Lower leg skin (tissue), 4 donors: ENCODE data around the gene NEO1. TPM values are rescaled to one million over a fixed set of nuclear protein-coding genes. Genes with fewer than 3 reads are reported as not detected.

Experiments used
- DNase-seq, 2 donors: peaks; one replicate each; pipeline ENCODE4 v3.0.0-alpha.2; 2019; ENCODE audit warnings: low spot score in 2 of 2
- H3K4me3 ChIP-seq: fragments of 200-600 bp; sonication (generic); 2 replicates; pipeline ENCODE4 v1.5.1; 2017; ENCODE audit warnings: mild to moderate bottlenecking, low read depth; ENCODE audit not compliant: poor library complexity, severe bottlenecking
- CTCF ChIP-seq, 3 donors: fragments of 450-650 bp; IDR thresholded peaks; one replicate each; pipeline ENCODE4 v1.5.1; 2016; ENCODE audit warnings: antibody characterized with exemption in 3 of 3, mild to moderate bottlenecking in 3 of 3, moderate library complexity in 2 of 3
- POLR2A ChIP-seq, 2 donors: fragments of 450-650 bp; IDR thresholded peaks; one replicate each; pipeline ENCODE4 v1.6.1; 2016 to 2017; ENCODE audit warnings: antibody characterized with exemption in 2 of 2, mild to moderate bottlenecking in 1 of 2, moderate library complexity in 1 of 2
- WGBS, 2 donors: methylation state at CpG; one replicate each; pipeline ENCODE4 v1.1.5; 2018; 5-methylcytosine and 5-hydroxymethylcytosine counted together
- intact Hi-C: fragments of 100-400 bp; cut with DNase I; formaldehyde crosslinking; loops from one replicate; pipeline ENCODE4 v1.15.0; 2023; ENCODE audit warnings: low total_unique reads
- total RNA-seq, 4 donors: library from RNA; depleted of rRNA; stranded (reverse); fragments of >200 nt; gene quantifications; one replicate each; pipeline ENCODE4 v1.1.0, GENCODE V29; 2016

The NEO1 gene
- total RNA-seq, 4 donors from 2014 or later = 60.0 to 102 (median 80.9) TPM

GRCh38 chr15:73120269-73120668, 68.0 kb downstream of the NEO1 start:
- TF ChIP-seq POLR2A (IDR thresholded peaks at IDR 0.05) (no peak), CTCF (IDR thresholded peaks at IDR 0.05) (no peak)
- intact Hi-C loops = no loop called here
- no peak overlapping the region for H3K4me3 ChIP-seq
- no peak for DNase-seq

DNA sequence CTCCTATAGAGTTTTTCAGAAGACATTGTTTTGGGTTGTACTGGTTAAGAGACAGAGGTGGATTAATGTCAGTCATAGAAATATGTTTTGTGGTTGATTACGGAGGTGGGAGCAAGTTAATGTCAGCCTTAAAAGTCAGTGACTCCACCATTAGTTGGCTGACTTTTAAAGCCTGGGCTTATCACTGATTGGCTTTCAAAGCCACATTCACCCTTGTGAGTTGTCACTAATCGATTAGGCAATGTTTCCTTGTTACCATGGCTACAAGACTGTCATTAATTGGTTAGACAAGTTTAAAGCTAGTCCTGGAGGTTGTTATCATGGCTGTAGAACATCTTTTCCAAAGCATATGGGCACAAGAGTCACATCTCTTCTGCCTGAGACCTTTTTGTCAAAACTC, 73.0 kb downstream of the NEO1 start:
- 74 to 80% methylated on average over 2 of the region's 2 CpGs for WGBS, 2 donors
- no peak for TF ChIP-seq CTCF (IDR thresholded peaks at IDR 0.05)
- TF ChIP-seq POLR2A (IDR thresholded peaks at IDR 0.05) = no peak
- intact Hi-C loops = no loop called here
- DNase-seq = no peak
- no peak overlapping the region for H3K4me3 ChIP-seq

DNA sequence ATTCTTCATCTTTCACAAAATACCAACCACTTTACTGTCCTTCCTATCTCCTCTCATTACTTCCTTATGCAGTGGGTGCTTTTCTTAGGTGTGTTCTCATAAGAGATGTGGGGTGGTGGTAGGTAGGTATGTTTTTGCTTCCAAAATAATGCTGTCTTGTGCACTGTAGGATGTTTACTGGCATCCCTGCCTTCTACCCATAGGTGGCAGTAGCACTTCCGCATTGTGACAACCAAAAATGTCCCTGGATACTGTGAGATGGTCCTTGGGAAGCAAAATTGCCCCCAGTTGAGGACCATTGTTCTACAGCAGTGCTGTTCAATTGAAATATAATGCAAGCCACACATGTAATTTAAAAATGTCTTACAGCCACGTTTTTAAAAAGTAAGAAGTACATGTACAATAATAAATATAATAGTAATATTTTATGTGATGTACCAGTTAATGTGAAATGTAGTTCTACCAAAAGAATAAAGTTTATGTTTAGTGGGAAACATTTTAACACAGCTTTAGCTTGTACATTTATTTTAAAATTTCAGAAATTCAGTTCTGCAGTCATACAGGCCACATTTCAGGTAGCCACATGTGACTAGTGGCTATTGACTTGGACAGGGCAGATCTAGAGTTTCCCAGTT, 75.2 kb downstream of the NEO1 start:
- no peak overlapping the region for H3K4me3 ChIP-seq
- intact Hi-C loops = no loop called here
- no peak for TF ChIP-seq CTCF (IDR thresholded peaks at IDR 0.05)
- no peak for TF ChIP-seq POLR2A (IDR thresholded peaks at IDR 0.05)
- no peak for DNase-seq
- 84 to 88% methylated on average over 2 of the region's 2 CpGs for WGBS, 2 donors

GRCh38 chr15:73130830-73131229, 78.6 kb downstream of the NEO1 start:
- intact Hi-C loops = no loop called here
- TF ChIP-seq POLR2A (IDR thresholded peaks at IDR 0.05) (no peak), CTCF (IDR thresholded peaks at IDR 0.05) (no peak)
- no peak for DNase-seq
- WGBS, 2 donors = 100% methylated on average over 1 of the region's 1 CpG
- no peak overlapping the region for H3K4me3 ChIP-seq

DNA sequence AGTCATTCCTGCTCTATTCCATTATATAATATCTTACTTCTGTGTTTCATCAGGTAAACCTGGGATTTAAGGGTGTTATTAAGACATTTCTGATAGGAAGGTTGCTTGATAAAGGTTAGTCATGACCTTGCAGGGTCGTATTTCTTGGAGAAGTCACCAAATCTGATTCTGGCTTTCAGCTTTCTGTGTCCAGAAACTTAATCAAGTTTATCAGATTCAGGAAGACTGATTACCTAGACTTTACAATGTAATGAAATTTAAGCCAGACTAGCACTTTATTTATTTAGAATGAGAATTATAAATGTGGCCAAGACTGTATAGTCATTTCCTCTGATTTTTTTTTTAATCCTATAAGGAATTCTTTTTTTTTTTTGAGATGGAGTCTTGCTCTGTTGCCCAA, 81.9 kb downstream of the NEO1 start:
- TF ChIP-seq CTCF (IDR thresholded peaks at IDR 0.05) = no peak
- DNase-seq = no peak
- no peak overlapping the region for H3K4me3 ChIP-seq
- intact Hi-C loops = no loop called here
- 78 to 91% methylated on average over 1 of the region's 1 CpG for WGBS, 2 donors
